HepG2 (cell line): ENCODE measurements around the gene NUCB1. TPM values are rescaled to one million over a fixed set of nuclear protein-coding genes. Genes with fewer than 3 reads are reported as not detected.

Experiments used
- ATF1 ChIP-seq: IDR thresholded peaks from 2 replicates; pipeline ENCODE4 v1.6.1; 2016; ENCODE audit warnings: mild to moderate bottlenecking, control low read depth
- EP300 ChIP-seq, 3 experiments: sonication (generic) in 1 of 3; formaldehyde crosslinking in 1 of 3; IDR thresholded peaks; 2 replicates each; pipeline versions ENCODE4 v1.5.1 to v1.6.1; 2011 to 2020; ENCODE audit warnings: low read depth in 2 of 3, low read length in 2 of 3, borderline replicate concordance in 1 of 3, improper control_type of control experiment in 1 of 3, mild to moderate bottlenecking in 1 of 3, missing genetic modification reagents in 1 of 3, moderate library complexity in 1 of 3
- HES4 ChIP-seq: sonication (generic); formaldehyde crosslinking; IDR thresholded peaks from 2 replicates; pipeline ENCODE4 v1.9.0; 2021; ENCODE audit warnings: mild to moderate bottlenecking, missing genetic modification reagents, borderline replicate concordance
- NCOA2 ChIP-seq: sonication (generic); formaldehyde crosslinking; IDR thresholded peaks from 2 replicates; pipeline ENCODE4 v1.8.0; 2022; ENCODE audit warnings: inconsistent platforms
- NPAS2 ChIP-seq: sonication (generic); formaldehyde crosslinking; IDR thresholded peaks from 2 replicates; pipeline ENCODE4 v1.8.0; 2022; ENCODE audit warnings: mild to moderate bottlenecking, missing genetic modification reagents, borderline replicate concordance
- NR2C2 ChIP-seq: sonication (generic); formaldehyde crosslinking; IDR thresholded peaks from 2 replicates; pipeline ENCODE4 v1.4.0; 2020; ENCODE audit warnings: missing genetic modification reagents, mild to moderate bottlenecking, moderate library complexity, borderline replicate concordance
- SALL1 ChIP-seq: sonication (generic); formaldehyde crosslinking; IDR thresholded peaks from 2 replicates; pipeline ENCODE4 v1.8.0; 2022; ENCODE audit warnings: mild to moderate bottlenecking, missing genetic modification reagents
- ZFP41 ChIP-seq: sonication (generic); formaldehyde crosslinking; IDR thresholded peaks from 2 replicates; pipeline ENCODE4 v1.4.0; 2020; ENCODE audit warnings: mild to moderate bottlenecking, missing genetic modification reagents, borderline replicate concordance
- ZNF354B ChIP-seq: sonication (generic); formaldehyde crosslinking; IDR thresholded peaks from 2 replicates; pipeline ENCODE4 v1.8.0; 2022; ENCODE audit warnings: mild to moderate bottlenecking, missing genetic modification reagents
- ZNF512 ChIP-seq: sonication (generic); formaldehyde crosslinking; IDR thresholded peaks from 2 replicates; pipeline ENCODE4 v1.4.0; 2020; ENCODE audit warnings: mild to moderate bottlenecking, missing genetic modification reagents
- ZNF550 ChIP-seq: sonication (generic); formaldehyde crosslinking; IDR thresholded peaks from 2 replicates; pipeline ENCODE4 v1.4.0; 2020; ENCODE audit warnings: mild to moderate bottlenecking, missing genetic modification reagents, borderline replicate concordance
- ZNF552 ChIP-seq: sonication (generic); formaldehyde crosslinking; IDR thresholded peaks from 2 replicates; pipeline ENCODE4 v1.9.0; 2022; ENCODE audit warnings: missing genetic modification reagents, mild to moderate bottlenecking, borderline replicate concordance
- ZNF737 ChIP-seq: sonication (generic); formaldehyde crosslinking; IDR thresholded peaks from 2 replicates; pipeline ENCODE4 v1.5.0; 2020; ENCODE audit warnings: missing genetic modification reagents, mild to moderate bottlenecking, borderline replicate concordance
- ZNF746 ChIP-seq: sonication (generic); formaldehyde crosslinking; IDR thresholded peaks from 2 replicates; pipeline ENCODE4 v1.8.0; 2022; ENCODE audit warnings: mild to moderate bottlenecking, missing genetic modification reagents
- ZNF790 ChIP-seq: sonication (generic); formaldehyde crosslinking; IDR thresholded peaks from 2 replicates; pipeline ENCODE4 v1.8.0; 2022; ENCODE audit warnings: missing genetic modification reagents, mild to moderate bottlenecking, borderline replicate concordance
- ZNF841 ChIP-seq: sonication (generic); formaldehyde crosslinking; IDR thresholded peaks from 2 replicates; pipeline ENCODE4 v1.8.1; 2023; ENCODE audit warnings: missing genetic modification reagents, borderline replicate concordance
- polyA plus RNA-seq, 8 experiments: library from polyadenylated mRNA; depleted of rRNA in 3 of 8; stranded (reverse) in 7 of 8; unstranded in 1 of 8; fragments of >200 nt; fragmentation: Illumina TruSeq in 4 of 8; extraction: Trizol in 4 of 8; gene quantifications; 2 replicates each; pipeline versions ENCODE4 v1.2.1 to v1.2.3, GENCODE V29; 2011 to 2016; ENCODE audit warnings: low read depth in 4 of 8, missing spikeins in 1 of 8, mixed read lengths in 1 of 8; ENCODE audit not compliant: insufficient read depth in 1 of 8
- total RNA-seq, 5 experiments: library from RNA; depleted of rRNA; stranded (reverse); fragments of >200 nt; fragmentation: Illumina TruSeq; extraction: Trizol; gene quantifications; 2 replicates each; pipeline ENCODE4 v1.2.3, GENCODE V29; 2016; ENCODE audit warnings: low read depth in 1 of 5
- TF ChIP-seq, protein P1 (sequence below): sonication (generic); formaldehyde crosslinking; IDR thresholded peaks from 2 replicates; pipeline ENCODE4 v1.5.0; 2020; ENCODE audit warnings: mild to moderate bottlenecking, missing genetic modification reagents, borderline replicate concordance

Gene NUCB1
- total and polyA plus RNA-seq, 2 of the 13 experiments (the other 11 are each of a cell fraction or from before 2014, with no cell fraction given): 82.3 to 106 TPM

DNA sequence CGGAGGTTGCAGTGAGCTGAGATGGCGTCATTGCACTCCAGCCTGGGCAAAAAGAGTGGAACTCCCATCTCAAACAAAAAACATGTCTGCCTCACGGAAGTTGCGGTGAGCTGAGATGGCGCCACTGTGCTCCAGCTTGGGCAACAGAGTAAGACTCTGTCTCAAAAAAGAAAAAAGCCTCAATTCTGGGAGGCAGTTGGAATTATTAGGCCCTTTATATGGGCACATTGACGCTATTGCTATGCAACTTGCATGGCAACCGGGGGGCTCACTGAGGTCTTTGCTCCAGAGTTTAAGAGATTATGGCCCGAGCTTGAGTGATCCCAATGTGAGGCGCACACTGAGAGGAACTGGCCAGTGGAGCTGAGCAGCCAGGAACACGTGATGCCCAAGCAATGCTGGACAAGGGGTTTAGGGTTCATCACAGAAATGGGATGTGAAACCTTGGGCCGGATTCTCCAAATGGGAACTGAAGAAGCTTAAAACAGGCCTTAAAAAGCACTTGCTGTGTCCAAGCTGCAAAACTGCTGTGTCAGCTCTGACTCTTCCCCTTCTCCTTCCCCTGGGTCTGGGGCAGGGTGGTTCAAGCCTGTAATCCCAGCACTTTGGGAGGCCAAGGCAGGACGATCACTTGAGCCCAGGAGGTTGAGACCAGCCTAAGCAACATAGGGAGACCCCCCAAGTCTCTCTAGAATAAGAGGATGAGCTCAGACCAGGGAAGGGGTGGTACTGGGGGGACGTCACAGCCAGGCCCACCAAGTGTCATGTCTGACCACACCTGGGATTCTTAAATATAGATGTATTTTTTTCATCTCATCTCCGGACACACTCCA lies 67.5 kb downstream of the NUCB1 start (continued):
- TF ChIP-seq NPAS2 (CRISPR knock-in tag) (no peak), NCOA2 (CRISPR knock-in tag) (no peak; the same call in 1 of the 2 replicates), HES4 (CRISPR knock-in tag) (no peak), ZNF790 (CRISPR knock-in tag) (no peak), ZNF512 (peak; percentile 42; the same call in 1 of the 2 replicates), ZNF354B (CRISPR knock-in tag) (no peak), EP300 (IDR thresholded peaks at IDR 0.05; ENCODE audit: low read depth in 2 of 2, low read length in 2 of 2) (peak in 1 of 2 experiments; percentile 42; a peak in 1 of 4 replicates), EP300 (CRISPR knock-in tag; IDR thresholded peaks at IDR 0.05; ENCODE audit: borderline replicate concordance) (no peak; the same call in 1 of the 2 replicates), ATF1 (CRISPR knock-in tag) (no peak), ZNF550 (CRISPR knock-in tag) (peak; percentile 86; the same call in 1 of the 2 replicates), ZFP41 (CRISPR knock-in tag) (peak; percentile 87; the same call in 1 of the 2 replicates), SALL1 (CRISPR knock-in tag) (no peak; the same call in 1 of the 2 replicates), ZNF552 (CRISPR knock-in tag) (no peak), ZNF841 (CRISPR knock-in tag) (no peak), NR2C2 (CRISPR knock-in tag) (peak; percentile 54; the same call in 1 of the 2 replicates), ZNF737 (CRISPR knock-in tag) (no peak), ZNF746 (CRISPR knock-in tag) (no peak; the same call in none of the 2 replicates)
- TF ChIP-seq, protein P1, sequence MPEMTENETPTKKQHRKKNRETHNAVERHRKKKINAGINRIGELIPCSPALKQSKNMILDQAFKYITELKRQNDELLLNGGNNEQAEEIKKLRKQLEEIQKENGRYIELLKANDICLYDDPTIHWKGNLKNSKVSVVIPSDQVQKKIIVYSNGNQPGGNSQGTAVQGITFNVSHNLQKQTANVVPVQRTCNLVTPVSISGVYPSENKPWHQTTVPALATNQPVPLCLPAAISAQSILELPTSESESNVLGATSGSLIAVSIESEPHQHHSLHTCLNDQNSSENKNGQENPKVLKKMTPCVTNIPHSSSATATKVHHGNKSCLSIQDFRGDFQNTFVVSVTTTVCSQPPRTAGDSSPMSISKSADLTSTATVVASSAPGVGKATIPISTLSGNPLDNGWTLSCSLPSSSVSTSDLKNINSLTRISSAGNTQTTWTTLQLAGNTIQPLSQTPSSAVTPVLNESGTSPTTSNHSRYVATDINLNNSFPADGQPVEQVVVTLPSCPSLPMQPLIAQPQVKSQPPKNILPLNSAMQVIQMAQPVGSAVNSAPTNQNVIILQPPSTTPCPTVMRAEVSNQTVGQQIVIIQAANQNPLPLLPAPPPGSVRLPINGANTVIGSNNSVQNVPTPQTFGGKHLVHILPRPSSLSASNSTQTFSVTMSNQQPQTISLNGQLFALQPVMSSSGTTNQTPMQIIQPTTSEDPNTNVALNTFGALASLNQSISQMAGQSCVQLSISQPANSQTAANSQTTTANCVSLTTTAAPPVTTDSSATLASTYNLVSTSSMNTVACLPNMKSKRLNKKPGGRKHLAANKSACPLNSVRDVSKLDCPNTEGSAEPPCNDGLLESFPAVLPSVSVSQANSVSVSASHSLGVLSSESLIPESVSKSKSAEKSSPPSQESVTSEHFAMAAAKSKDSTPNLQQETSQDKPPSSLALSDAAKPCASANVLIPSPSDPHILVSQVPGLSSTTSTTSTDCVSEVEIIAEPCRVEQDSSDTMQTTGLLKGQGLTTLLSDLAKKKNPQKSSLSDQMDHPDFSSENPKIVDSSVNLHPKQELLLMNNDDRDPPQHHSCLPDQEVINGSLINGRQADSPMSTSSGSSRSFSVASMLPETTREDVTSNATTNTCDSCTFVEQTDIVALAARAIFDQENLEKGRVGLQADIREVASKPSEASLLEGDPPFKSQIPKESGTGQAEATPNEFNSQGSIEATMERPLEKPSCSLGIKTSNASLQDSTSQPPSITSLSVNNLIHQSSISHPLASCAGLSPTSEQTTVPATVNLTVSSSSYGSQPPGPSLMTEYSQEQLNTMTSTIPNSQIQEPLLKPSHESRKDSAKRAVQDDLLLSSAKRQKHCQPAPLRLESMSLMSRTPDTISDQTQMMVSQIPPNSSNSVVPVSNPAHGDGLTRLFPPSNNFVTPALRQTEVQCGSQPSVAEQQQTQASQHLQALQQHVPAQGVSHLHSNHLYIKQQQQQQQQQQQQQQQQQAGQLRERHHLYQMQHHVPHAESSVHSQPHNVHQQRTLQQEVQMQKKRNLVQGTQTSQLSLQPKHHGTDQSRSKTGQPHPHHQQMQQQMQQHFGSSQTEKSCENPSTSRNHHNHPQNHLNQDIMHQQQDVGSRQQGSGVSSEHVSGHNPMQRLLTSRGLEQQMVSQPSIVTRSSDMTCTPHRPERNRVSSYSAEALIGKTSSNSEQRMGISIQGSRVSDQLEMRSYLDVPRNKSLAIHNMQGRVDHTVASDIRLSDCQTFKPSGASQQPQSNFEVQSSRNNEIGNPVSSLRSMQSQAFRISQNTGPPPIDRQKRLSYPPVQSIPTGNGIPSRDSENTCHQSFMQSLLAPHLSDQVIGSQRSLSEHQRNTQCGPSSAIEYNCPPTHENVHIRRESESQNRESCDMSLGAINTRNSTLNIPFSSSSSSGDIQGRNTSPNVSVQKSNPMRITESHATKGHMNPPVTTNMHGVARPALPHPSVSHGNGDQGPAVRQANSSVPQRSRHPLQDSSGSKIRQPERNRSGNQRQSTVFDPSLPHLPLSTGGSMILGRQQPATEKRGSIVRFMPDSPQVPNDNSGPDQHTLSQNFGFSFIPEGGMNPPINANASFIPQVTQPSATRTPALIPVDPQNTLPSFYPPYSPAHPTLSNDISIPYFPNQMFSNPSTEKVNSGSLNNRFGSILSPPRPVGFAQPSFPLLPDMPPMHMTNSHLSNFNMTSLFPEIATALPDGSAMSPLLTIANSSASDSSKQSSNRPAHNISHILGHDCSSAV (CRISPR knock-in tag): no peak
